ENCODE measurements around the gene PPP2R3B.

- no peak for TF ChIP-seq CTCF (tag by site-specific recombination; IDR thresholded peaks at IDR 0.05)
- TF ChIP-seq ZNF18 (tag by site-specific recombination; IDR thresholded peaks at IDR 0.05) = no peak
- TF ChIP-seq ZNF677 (tag by site-specific recombination; IDR thresholded peaks at IDR 0.05) = no peak
- no peak for TF ChIP-seq ZNF785 (tag by site-specific recombination; IDR thresholded peaks at IDR 0.05)
- no peak for TF ChIP-seq SP3 (tag by site-specific recombination; IDR thresholded peaks at IDR 0.05)
- TF ChIP-seq ZNF248 (tag by site-specific recombination; IDR thresholded peaks at IDR 0.05) = no peak
- TF ChIP-seq ZNF23 (tag by site-specific recombination; IDR thresholded peaks at IDR 0.05; ENCODE audit: borderline replicate concordance) = no peak
- no peak for TF ChIP-seq ZNF274 (IDR thresholded peaks at IDR 0.05; ENCODE audit: low read length)
- no peak for TF ChIP-seq ZNF274 (tag by site-specific recombination; IDR thresholded peaks at IDR 0.05; ENCODE audit: borderline replicate concordance)
- no peak for TF ChIP-seq ZNF132 (tag by site-specific recombination; IDR thresholded peaks at IDR 0.05; ENCODE audit: borderline replicate concordance)
- no peak for TF ChIP-seq ZNF121 (tag by site-specific recombination; IDR thresholded peaks at IDR 0.05)
- TF ChIP-seq ZNF596 (tag by site-specific recombination; IDR thresholded peaks at IDR 0.05) = no peak
- TF ChIP-seq, protein P1, sequence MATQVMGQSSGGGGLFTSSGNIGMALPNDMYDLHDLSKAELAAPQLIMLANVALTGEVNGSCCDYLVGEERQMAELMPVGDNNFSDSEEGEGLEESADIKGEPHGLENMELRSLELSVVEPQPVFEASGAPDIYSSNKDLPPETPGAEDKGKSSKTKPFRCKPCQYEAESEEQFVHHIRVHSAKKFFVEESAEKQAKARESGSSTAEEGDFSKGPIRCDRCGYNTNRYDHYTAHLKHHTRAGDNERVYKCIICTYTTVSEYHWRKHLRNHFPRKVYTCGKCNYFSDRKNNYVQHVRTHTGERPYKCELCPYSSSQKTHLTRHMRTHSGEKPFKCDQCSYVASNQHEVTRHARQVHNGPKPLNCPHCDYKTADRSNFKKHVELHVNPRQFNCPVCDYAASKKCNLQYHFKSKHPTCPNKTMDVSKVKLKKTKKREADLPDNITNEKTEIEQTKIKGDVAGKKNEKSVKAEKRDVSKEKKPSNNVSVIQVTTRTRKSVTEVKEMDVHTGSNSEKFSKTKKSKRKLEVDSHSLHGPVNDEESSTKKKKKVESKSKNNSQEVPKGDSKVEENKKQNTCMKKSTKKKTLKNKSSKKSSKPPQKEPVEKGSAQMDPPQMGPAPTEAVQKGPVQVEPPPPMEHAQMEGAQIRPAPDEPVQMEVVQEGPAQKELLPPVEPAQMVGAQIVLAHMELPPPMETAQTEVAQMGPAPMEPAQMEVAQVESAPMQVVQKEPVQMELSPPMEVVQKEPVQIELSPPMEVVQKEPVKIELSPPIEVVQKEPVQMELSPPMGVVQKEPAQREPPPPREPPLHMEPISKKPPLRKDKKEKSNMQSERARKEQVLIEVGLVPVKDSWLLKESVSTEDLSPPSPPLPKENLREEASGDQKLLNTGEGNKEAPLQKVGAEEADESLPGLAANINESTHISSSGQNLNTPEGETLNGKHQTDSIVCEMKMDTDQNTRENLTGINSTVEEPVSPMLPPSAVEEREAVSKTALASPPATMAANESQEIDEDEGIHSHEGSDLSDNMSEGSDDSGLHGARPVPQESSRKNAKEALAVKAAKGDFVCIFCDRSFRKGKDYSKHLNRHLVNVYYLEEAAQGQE (tag by site-specific recombination; IDR thresholded peaks at IDR 0.05) = no peak
- TF ChIP-seq KLF16 (tag by site-specific recombination; IDR thresholded peaks at IDR 0.05) = no peak
These were observed 86.4 kb downstream of the PPP2R3B start for GRCh38 chrX:300334-300733.
